Activated naive CD4-positive, alpha-beta T cell treated with anti-CD3 and anti-CD28 coated beads, Interleukin-2, amount 10 ng/mL, durations not matched to agents 7 days and 5 days (primary cell): ENCODE measurements around the gene IKZF2.

Experiments used
- CTCF ChIA-PET: fragments of 350-600 bp; sonication (Branson Sonifier 250); formaldehyde crosslinking; loops from one replicate; lab custom pipeline; 2021; ENCODE audit warnings: antibody characterized with exemption; lab: Charles Lee
- DNase-seq: peaks from one replicate; pipeline ENCODE4 v3.0.0-alpha.2; 2020
- H3K27ac Mint-ChIP-seq: one replicate; pipeline ENCODE4 v1.8.0; 2021; ENCODE audit warnings: mild to moderate bottlenecking, moderate library complexity, mixed read lengths
- H3K27me3 Mint-ChIP-seq: one replicate; pipeline ENCODE4 v1.8.0; 2021; ENCODE audit warnings: mild to moderate bottlenecking, mixed read lengths
- H3K36me3 Mint-ChIP-seq: one replicate; pipeline ENCODE4 v1.8.0; 2021; ENCODE audit warnings: mixed read lengths
- H3K4me1 Mint-ChIP-seq: one replicate; pipeline ENCODE4 v1.8.0; 2021; ENCODE audit warnings: mixed read lengths
- H3K4me3 Mint-ChIP-seq: one replicate; pipeline ENCODE4 v1.8.0; 2021; ENCODE audit warnings: mild to moderate bottlenecking, moderate library complexity, mixed read lengths
- H3K9me3 Mint-ChIP-seq: one replicate; pipeline ENCODE4 v1.8.0; 2021; ENCODE audit warnings: mixed read lengths

Gene IKZF2

DNA sequence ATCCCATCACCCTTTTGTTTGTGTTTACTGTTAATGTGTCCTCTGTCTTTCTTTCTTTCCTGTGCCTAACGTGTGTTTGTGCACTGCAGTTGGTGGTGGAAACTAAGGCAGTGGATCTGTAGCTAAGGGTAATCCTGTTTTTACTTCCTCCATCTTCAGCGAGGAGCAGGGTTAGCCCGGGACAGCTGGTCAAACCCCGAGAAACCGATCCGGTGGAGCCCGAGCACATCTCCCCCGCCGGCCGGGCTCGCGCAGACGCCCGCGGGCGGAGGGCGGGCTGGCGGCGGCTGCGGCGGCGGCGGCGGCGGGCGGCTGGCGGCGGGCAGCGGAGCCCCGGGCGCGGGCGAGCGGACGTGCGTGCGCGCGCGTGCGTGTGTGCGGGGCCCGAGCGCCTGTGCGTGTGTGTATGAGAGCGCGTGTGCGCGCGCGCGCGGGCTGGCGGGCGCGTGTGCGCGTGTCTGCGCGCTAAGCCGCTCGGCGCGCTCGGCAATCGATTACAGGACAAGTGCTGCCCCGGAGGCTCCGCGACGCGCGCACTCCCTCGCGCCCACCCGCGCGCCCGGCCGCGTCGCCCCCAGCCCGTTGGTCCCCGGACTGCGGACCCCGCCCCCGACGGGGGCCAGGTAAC lies at the start of gene IKZF2:
IKZF2 (minus strand) TSS at position 176 of the 628 bp plus-strand sequence. CDS start 2,983 bp downstream, outside the sequence.
- Mint-ChIP-seq H3K36me3 (no peaks in the 10 kb centered on the region), H3K9me3 (no peaks in the 10 kb centered on the region), H3K4me1 (peaks cover 32% of the 10 kb centered on the region), H3K27me3 (peaks cover 54% of the 10 kb centered on the region), H3K27ac (peak within 1 kb of the TSS; percentile 85), H3K4me3 (peak within 1 kb of the TSS; percentile 82)
- peak; percentile 67 for DNase-seq
- CTCF ChIA-PET: interaction anchor here (2.5 to 3.4 kb wide), 2 partner anchors 288 to 374 kb away, joined by 12 to 18 read pairs; no protein-coding TSS in a partner anchor

GRCh38 chr2:213199871-213200270 lies 48.5 kb upstream of the IKZF2 start:
- Mint-ChIP-seq H3K4me1 (no peaks in the 10 kb centered on the region), H3K4me3 (no peak overlapping the region), H3K36me3 (no peaks in the 10 kb centered on the region), H3K27ac (no peak overlapping the region), H3K27me3 (no peaks in the 10 kb centered on the region), H3K9me3 (no peaks in the 10 kb centered on the region)
- CTCF ChIA-PET: no interaction called here
- DNase-seq: no peak

DNA sequence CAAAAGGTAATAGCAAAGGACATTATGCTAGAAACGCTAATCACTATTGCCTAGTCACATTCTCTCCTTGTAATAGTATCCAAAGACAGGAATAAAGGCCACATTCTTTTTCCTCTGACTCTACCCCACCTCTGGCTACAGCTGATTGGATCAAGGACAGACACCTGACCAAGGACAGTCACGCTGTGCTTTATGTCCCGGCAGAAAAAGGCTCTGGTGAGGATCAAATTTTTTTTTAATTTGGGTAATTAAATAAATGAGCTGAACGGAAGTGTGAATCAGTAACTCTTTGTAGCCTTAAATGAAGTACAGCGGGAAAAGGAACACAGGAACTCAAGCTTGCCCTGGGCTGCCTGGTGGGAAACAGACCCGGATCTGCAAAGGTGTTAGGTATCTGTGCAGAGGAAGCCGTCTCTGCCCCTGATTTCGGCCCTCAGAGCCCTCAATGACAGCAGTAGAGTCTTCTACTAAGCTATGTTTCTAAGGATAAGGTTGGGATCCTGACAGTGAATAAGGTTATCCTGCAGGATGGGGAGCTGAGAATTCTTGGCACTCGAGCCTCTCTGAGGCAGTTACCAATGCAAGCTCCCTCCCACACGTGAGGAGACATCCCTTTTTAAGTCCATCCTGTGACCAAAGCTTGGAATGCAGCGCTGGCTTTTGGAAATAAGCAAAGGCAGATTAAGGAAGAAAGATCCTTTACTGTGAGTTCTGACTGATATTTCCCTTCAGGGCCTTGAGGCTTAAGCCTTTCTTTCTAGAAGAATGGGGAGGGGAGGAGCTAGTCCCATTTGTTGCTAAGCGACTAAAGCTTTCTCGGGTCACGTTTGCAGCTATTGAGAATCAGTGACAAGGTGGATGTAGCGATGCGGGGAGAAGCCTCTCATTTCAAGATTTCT lies 37.8 kb upstream of the IKZF2 start:
- Mint-ChIP-seq H3K4me1 (no peaks in the 10 kb centered on the region), H3K27me3 (no peaks in the 10 kb centered on the region), H3K27ac (no peak overlapping the region), H3K36me3 (no peaks in the 10 kb centered on the region), H3K9me3 (no peaks in the 10 kb centered on the region), H3K4me3 (no peak overlapping the region)
- no peak for DNase-seq
- CTCF ChIA-PET: no interaction called here

DNA sequence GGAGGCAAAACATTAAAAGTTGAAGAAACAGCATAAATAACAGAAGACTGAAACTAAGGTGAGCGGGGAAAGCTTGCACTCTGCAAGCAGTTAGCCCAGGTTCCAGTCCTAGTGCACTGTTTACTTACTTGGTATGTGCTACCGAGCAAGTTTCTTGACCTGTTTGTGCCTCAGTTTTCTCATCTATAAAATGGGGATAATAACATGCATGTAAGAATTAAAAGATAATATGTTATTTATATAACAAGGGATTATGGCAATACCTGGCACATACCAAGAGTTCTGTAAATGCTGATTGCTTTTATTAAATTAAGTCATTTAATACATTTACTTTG lies 37.1 kb upstream of the IKZF2 start:
- Mint-ChIP-seq H3K27ac (no peak overlapping the region), H3K4me3 (no peak overlapping the region), H3K36me3 (no peaks in the 10 kb centered on the region), H3K27me3 (no peaks in the 10 kb centered on the region), H3K4me1 (no peaks in the 10 kb centered on the region), H3K9me3 (no peaks in the 10 kb centered on the region)
- CTCF ChIA-PET: no interaction called here
- DNase-seq: no peak

DNA sequence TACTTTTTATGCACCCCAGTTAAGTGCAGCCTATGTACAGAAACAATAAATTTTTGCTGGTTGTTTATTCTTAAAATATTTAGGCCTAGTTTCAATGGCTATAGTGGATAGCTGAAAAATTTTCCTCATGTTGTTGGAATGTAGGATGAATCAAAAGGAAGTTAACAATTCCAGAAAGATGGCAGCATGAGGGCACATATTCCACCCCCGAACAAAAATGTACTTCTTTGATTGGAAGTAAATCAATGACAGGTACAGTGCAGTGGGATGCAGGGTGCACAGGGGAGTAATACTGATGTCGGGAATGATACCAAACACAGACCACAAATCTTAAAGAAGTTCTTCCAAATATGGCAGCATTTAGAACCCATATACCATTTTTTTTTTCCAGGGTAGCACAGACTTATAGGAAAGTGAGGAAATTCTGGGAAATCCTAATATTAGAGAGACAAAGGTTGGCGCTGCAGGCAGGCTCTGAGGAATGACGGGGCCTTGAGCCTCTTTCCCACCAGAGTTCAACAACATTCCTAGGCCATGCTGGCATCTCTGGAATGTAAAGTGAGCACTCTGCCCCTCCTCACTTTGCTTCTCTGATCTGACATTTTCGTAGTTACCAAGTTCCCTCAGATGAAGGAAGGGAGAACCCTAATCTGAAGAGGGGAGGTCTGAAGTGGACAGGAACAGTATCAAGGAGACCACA lies 36.6 kb upstream of the IKZF2 start:
- DNase-seq: no peak

DNA sequence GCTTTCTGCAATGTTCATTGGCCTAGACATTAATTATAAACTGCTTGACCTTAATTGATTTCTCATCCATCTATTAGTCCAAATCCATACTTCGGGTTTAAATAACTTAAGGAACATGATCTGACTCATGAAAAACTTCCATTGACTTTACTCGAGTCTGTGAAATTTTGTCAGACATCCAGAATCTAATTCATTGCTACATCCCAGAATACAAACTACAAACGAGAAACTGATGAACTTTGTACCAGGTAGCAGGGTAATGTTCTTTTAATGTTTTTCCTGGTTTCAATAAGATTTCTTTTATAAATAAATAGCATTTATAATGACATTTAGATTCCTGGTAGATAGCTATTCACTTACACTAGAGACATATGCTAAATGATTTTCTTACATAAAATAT lies 36.0 kb upstream of the IKZF2 start:
- no peak overlapping the region for H3K4me3 Mint-ChIP-seq
- H3K9me3 Mint-ChIP-seq: no peaks in the 10 kb centered on the region
- H3K27me3 Mint-ChIP-seq: no peaks in the 10 kb centered on the region
- H3K36me3 Mint-ChIP-seq: no peaks in the 10 kb centered on the region
- H3K27ac Mint-ChIP-seq: no peak overlapping the region
- H3K4me1 Mint-ChIP-seq: no peaks in the 10 kb centered on the region
- CTCF ChIA-PET: no interaction called here
- no peak for DNase-seq

More for the DNA sequence above, 36.6 kb upstream of the IKZF2 start:
- H3K9me3 Mint-ChIP-seq: no peaks in the 10 kb centered on the region
- H3K36me3 Mint-ChIP-seq: no peaks in the 10 kb centered on the region
- no peaks in the 10 kb centered on the region for H3K27me3 Mint-ChIP-seq
- H3K4me3 Mint-ChIP-seq: no peak overlapping the region
- no peaks in the 10 kb centered on the region for H3K4me1 Mint-ChIP-seq
- H3K27ac Mint-ChIP-seq: no peak overlapping the region
- CTCF ChIA-PET: no interaction called here

DNA sequence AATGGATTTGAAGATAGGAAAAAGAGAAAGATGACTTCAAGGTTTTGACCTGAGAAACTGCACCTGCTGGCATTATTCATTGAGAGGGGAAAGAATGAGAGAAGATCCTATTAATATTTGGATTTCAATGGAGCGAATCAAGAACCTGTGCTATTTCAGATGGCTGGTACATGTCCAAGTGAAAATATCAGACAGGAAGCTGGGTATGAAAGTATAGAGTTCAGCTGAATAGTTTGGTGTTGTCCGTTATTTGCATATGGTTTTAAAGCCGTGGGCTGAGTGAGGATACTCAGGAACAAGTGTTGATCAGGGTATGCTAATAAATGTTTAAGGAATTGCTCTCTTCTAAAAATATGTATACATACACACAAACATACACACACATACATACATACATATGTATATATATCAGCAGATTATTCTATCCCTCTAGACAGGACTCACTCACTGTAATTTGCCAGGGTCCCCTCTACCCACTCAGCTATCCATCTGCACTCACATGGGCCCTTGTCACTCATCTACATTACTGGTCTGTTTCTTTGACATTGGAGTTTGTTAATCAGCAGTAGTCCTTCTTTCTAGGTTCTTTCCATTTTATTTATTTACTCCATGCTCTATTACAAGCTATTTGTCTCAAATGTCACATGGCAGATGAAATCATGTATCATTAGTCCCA lies 33.9 kb upstream of the IKZF2 start:
- Mint-ChIP-seq H3K27ac (no peak overlapping the region), H3K9me3 (no peaks in the 10 kb centered on the region), H3K36me3 (no peaks in the 10 kb centered on the region), H3K4me3 (no peak overlapping the region), H3K27me3 (no peaks in the 10 kb centered on the region), H3K4me1 (no peaks in the 10 kb centered on the region)
- DNase-seq: no peak
- CTCF ChIA-PET: no interaction called here

DNA sequence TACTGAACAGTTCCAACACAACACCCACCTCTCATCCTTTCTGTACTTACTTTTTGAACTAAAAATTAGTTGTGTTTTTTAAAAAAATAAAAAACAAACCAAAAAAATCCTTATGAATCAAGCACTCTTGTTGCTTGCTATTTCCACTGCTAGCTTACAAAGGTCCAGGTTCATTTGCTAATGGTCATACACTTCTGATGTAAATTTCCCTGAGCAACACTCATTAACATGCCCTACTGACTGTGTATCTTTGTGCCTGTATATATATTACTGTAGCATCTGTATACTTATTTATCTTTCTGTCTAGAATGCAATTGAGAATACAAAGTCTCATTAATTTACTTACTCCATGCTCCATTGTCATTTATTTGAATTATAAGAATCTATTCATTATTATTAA lies 30.3 kb upstream of the IKZF2 start:
- DNase-seq: no peak
- Mint-ChIP-seq H3K27ac (no peak overlapping the region), H3K9me3 (no peaks in the 10 kb centered on the region), H3K36me3 (no peaks in the 10 kb centered on the region), H3K4me3 (no peak overlapping the region), H3K27me3 (no peaks in the 10 kb centered on the region), H3K4me1 (no peaks in the 10 kb centered on the region)
- CTCF ChIA-PET: no interaction called here

DNA sequence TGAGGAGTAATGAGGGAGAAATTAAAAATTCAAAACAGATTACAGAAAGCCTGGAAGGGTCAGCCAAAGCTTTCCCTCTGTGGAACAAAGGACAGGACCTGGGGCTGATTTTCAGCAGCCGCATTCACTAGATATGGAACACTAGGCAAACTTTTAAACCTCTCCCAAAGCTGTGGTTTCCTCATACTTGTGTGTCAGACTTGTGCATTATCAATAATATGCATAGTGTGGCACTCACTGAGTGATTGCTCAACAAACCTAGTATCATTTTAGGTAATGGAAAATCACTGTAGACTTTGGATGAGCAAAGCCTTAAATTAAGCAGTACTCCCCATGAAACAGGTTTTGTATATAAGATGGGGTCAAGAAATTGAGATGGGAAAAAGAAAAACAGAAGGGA lies 26.3 kb upstream of the IKZF2 start:
- CTCF ChIA-PET: no interaction called here
- no peaks in the 10 kb centered on the region for H3K36me3 Mint-ChIP-seq
- no peaks in the 10 kb centered on the region for H3K27me3 Mint-ChIP-seq
- H3K27ac Mint-ChIP-seq: no peak overlapping the region
- H3K4me1 Mint-ChIP-seq: no peaks in the 10 kb centered on the region
- H3K9me3 Mint-ChIP-seq: no peaks in the 10 kb centered on the region
- no peak for DNase-seq
- H3K4me3 Mint-ChIP-seq: no peak overlapping the region

GRCh38 chr2:213175673-213176247 lies 24.3 kb upstream of the IKZF2 start:
- CTCF ChIA-PET: no interaction called here
- DNase-seq: no peak
- Mint-ChIP-seq H3K4me3 (no peak overlapping the region), H3K27ac (no peak overlapping the region), H3K9me3 (no peaks in the 10 kb centered on the region), H3K36me3 (no peaks in the 10 kb centered on the region), H3K27me3 (no peaks in the 10 kb centered on the region), H3K4me1 (no peaks in the 10 kb centered on the region)

- no peaks in the 10 kb centered on the region for H3K27me3 Mint-ChIP-seq
- H3K36me3 Mint-ChIP-seq: no peaks in the 10 kb centered on the region
- H3K4me1 Mint-ChIP-seq: no peaks in the 10 kb centered on the region
- no peak for DNase-seq
- no peak overlapping the region for H3K4me3 Mint-ChIP-seq
- CTCF ChIA-PET: no interaction called here
- H3K9me3 Mint-ChIP-seq: no peaks in the 10 kb centered on the region
- no peak overlapping the region for H3K27ac Mint-ChIP-seq
Measured at GRCh38 chr2:213172641-213173040, 21.2 kb upstream of the IKZF2 start.

GRCh38 chr2:213171147-213171546 lies 19.7 kb upstream of the IKZF2 start:
- no peak overlapping the region for H3K27ac Mint-ChIP-seq
- no peaks in the 10 kb centered on the region for H3K27me3 Mint-ChIP-seq
- H3K36me3 Mint-ChIP-seq: no peaks in the 10 kb centered on the region
- DNase-seq: no peak
- no peak overlapping the region for H3K4me3 Mint-ChIP-seq
- no peaks in the 10 kb centered on the region for H3K9me3 Mint-ChIP-seq
- no peaks in the 10 kb centered on the region for H3K4me1 Mint-ChIP-seq
- CTCF ChIA-PET: no interaction called here

DNA sequence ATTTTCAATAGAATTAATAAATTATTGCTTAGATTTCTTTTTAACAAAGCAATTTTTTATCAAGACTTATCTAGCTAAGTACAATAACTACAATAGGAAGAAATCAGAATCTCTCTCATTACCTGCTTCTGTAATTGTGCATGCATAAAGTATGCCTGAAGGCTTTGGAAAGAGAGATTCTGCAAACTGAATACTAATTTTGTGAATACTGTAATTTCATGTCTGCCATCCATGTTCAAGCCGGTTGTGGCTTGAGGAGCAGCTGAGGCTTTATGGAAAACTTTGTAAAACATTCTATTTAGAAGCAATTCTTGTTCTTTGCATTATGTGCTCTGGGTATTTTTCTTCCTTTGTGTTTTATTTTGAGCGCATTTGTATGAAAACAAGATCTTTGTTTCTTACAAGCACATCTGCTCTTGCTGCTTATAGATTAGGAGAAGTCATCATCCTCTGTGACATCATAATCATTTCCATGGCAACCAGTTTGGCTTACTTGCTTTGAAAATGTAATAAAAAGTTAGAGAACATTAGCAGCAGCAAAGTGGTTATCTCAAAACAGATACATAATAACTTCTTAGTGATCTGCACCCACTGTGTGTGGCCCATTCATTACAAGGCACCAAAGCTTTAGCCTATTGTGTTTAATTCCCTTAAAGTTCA lies 16.0 kb upstream of the IKZF2 start:
- no peak overlapping the region for H3K4me3 Mint-ChIP-seq
- CTCF ChIA-PET: no interaction called here
- no peak overlapping the region for H3K27ac Mint-ChIP-seq
- no peaks in the 10 kb centered on the region for H3K9me3 Mint-ChIP-seq
- H3K36me3 Mint-ChIP-seq: no peaks in the 10 kb centered on the region
- no peaks in the 10 kb centered on the region for H3K4me1 Mint-ChIP-seq
- no peak for DNase-seq
- H3K27me3 Mint-ChIP-seq: no peaks in the 10 kb centered on the region
